GM10266 (cell line): ENCODE results near the gene DUSP15.
A peak's percentile ranks its signal among the peaks of the same experiment; 100 is the strongest.

Experiments used
- DNase-seq: peaks from one replicate; pipeline ENCODE4 v3.0.0; 2012; ENCODE audit errors: extremely low spot score
- TF ChIP-seq, protein P1 (sequence below): IDR thresholded peaks from 2 replicates; pipeline ENCODE4 v1.5.1; 2012; ENCODE audit warnings: mild to moderate bottlenecking, low read depth; ENCODE audit not compliant: control insufficient read depth, insufficient read depth; ENCODE audit errors: missing control alignments

Gene DUSP15

DNA sequence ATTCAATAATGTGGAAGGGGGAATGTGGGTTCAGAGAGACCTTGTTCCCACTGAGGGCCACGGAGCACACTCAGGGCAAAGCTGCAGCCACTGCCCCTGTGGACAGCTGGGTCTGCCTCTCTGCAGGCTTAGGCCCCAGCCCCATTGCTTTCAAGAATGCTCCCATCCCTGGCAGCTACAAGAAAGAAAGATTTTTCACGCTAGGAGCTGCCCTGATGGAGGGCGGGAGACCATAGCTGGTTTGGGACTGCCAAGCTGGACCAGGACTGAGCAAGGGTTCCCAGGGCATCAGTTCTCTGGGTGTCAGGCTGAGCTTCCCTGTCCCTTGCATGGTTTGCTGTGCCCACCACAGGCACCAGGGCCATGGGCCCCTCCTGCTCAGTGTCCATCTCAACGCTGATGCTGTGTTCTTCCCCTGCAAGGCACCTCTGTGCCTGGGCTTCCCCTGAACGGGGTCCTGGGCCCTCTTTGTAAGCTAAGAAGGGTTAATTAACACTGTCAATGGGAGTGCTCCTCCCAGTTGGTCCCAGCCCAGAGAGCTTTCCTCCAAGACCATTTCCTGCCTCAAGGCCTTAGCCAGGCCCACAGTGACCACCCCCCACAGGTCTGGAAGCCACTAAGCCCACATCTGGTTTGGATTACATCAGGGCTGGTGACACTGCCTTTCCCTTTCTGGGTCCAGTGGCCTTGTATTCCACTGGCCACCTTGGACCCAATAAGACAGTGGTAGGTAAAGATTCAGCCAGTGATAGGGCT, 33.3 kb downstream of the DUSP15 start:
- no peak for DNase-seq

DNA sequence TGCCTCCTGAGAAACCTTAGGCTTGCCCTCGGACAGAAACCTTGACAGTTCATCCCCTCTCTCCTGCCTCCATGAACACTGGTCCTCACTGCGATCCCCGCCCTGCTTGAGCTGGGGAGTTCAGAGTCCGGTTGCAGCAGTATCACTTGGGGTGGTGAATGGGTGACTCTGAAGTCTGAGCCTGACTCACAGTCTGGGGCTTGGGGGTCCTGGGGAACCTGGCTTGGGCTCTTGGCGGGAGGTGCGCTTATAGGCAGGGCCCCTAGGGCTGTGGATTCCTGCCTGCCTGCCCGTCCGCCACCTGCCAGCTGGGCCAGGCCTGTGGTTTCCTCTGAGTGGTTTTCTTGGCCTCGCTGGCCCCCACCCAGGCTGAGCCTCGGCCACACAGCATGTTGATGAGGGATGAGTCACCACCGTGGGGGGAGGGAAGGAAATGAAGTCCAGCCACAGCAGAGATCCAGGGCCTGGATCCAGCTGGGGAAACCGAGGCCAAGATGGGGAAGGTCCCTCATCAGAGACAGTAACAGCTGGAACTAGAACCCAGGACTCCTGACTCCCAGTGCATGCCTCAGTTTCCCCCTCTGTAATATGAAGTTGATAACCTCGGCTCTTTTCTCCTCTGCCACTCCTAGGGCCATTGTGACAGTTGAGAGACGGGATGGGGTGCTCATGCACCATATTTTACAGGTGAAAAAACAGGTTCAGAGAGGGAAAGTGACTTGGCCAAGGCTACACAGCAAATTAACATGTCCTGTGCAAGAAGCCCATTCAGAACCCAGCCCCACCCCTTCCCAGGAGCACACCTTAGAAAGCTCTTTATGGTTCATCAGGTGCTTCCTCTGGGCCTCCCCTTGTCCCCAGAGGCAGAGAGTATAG, 34.1 kb downstream of the DUSP15 start:
- peak; percentile 58 for DNase-seq
- TF ChIP-seq, protein P1, sequence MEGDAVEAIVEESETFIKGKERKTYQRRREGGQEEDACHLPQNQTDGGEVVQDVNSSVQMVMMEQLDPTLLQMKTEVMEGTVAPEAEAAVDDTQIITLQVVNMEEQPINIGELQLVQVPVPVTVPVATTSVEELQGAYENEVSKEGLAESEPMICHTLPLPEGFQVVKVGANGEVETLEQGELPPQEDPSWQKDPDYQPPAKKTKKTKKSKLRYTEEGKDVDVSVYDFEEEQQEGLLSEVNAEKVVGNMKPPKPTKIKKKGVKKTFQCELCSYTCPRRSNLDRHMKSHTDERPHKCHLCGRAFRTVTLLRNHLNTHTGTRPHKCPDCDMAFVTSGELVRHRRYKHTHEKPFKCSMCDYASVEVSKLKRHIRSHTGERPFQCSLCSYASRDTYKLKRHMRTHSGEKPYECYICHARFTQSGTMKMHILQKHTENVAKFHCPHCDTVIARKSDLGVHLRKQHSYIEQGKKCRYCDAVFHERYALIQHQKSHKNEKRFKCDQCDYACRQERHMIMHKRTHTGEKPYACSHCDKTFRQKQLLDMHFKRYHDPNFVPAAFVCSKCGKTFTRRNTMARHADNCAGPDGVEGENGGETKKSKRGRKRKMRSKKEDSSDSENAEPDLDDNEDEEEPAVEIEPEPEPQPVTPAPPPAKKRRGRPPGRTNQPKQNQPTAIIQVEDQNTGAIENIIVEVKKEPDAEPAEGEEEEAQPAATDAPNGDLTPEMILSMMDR, result no peak

More for the DNA sequence above, 33.3 kb downstream of the DUSP15 start:
- TF ChIP-seq, protein P1, result no peak

DNA sequence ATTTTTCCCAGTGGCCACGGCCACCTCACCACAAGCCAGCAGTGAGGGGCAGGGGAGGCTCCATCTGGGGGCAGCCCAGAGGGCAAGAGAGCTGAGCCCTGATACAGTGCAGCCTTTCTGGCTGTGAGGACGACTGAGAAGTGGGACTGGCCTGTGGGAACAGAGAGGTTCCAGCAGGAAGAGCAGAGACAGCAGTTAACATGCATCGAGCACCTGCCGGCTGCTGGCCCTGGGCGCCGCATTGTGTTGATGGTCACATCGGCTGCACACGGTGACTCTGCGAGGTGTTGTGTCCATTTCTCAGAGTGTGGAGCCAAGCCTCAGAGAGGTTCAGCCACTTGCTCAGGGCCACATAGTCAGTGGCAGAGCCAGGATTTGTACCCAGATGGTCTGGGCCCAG, 34.8 kb downstream of the DUSP15 start:
- TF ChIP-seq, protein P1, result no peak
- no peak for DNase-seq

DNA sequence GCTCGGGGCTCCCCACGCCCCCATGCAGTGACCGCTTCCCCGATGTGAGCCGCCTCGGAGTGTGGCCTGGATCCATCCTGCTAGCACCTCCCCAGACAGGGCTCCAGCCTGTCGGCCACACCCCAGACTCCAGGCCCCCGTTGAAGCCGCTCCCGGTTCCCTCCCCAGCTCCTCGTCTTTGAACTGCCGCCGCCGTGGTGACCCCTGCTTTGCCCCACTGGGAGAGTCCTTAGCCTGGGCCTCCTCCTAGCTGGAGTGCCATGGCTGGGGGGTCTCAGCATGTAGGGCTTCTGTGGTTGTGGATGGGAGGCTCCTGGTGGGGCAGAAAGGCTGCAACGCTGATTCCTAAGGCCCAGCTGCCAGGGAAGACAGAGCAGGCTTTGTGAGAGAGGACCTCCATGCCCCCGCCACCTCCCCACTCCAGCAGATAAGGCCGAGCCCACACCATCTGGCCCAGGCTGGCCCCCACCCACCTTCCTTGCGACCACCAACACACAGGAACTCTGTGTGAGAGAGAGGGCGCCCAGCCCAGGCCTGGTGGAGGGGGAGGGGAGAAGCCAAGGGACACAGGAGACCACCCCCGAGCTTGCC, 36.3 kb downstream of the DUSP15 start:
- no peak for DNase-seq
- TF ChIP-seq, protein P1, result no peak

DNA sequence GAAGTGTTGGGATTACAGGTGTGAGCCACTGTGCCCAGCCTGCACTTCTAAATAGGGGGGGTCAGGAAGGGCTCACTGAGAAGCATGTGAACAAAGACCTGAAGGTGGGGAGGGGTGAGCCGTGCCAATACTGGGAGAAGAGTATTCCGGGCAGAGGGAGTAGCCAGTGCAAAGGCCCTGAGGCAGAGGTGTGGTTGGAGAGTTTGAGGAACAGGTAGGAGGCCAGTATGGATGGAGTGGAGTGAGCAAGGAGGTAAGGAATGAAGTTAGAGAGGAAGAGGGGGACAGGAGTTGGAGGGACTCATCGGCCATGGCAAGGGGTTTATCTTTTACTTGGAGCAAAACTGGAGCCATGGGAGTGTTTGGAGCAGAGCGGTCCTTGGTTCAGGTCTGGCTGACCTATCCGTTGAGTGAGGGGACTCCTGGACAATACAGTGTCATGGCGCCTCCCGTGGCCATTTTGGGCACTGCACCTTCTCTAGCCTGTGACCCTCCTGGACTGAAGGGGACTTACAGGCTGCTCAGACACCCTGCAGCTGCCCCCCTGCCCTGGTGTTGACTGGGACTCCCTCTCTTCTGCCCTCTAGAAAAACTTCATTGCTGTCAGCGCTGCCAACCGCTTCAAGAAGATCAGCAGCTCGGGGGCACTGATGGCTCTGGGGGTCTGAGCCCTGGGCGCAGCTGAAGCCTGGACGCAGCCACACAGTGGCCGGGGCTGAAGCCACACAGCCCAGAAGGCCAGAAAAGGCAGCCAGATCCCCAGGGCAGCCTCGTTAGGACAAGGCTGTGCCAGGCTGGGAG, 37.0 kb downstream of the DUSP15 start:
- DNase-seq, result peak; percentile 76
- TF ChIP-seq, protein P1, result peak; percentile 81

DNA sequence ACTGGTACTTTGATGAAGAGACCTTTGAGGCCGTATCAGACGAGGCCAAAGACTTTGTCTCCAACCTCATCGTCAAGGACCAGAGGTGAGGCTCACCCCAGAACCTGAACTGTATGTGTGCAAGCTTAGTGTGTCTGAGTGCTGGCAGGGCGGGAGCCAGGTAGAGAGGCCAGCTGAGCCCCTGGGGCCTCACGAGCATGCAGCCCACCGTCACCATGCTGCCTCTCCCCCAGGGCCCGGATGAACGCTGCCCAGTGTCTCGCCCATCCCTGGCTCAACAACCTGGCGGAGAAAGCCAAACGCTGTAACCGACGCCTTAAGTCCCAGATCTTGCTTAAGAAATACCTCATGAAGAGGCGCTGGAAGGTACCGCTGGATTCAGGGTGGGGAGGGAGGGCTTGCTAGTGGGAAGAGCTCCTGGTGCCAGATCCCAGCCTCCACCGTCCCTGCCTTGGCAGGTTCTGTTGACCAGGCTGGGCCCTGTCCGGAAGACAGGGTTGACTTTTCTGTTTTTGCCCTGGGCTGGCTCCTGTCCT, 38.5 kb downstream of the DUSP15 start:
- DNase-seq, result no peak
- TF ChIP-seq, protein P1, result no peak
